HepG2 (cell line): ENCODE results near the gene CMC4. TPM values are rescaled to one million over a fixed set of nuclear protein-coding genes. Genes with fewer than 3 reads are reported as not detected.

Experiments used
- ATAC-seq: fragments of 200-7000 bp; cut with Tn5 transposase; 3 replicates; pipeline ENCODE4 v1.9.1; 2020; ENCODE audit warnings: mild to moderate bottlenecking, moderate library complexity
- BruUV-seq: library from RNA; stranded (reverse); fragments of 400-500 nt; replicated peaks from 2 replicates; lab custom pipeline; 2021; lab: Mats Ljungman, UMichigan
- CTCF ChIA-PET: fragments of 300-600 bp; formaldehyde crosslinking; extraction: SDS; loops from one replicate; lab custom pipeline; 2021; ENCODE audit warnings: low total read pairs, inconsistent platforms, low intra/inter-chr PET ratio; lab: Yijun Ruan, JAX
- POLR2A ChIA-PET: fragments of 350-600 bp; sonication (Branson Sonifier 250); formaldehyde crosslinking; loops from one replicate; lab custom pipeline; 2020; ENCODE audit warnings: antibody characterized with exemption, inconsistent platforms; lab: Yijun Ruan, JAX
- DNase-seq: peaks from one replicate; pipeline ENCODE4 v3.0.0-alpha.2; 2015; ENCODE audit warnings: low spot score
- FAIRE-seq: peaks from 3 replicates; lab custom pipeline; 2011; peaks lifted over from hg19 to GRCh38; lab: Jason Lieb, UNC
- H2AFZ ChIP-seq: one replicate; pipeline ENCODE4 v1.6.1; 2011; ENCODE audit warnings: low read length, inconsistent platforms
- H3K27ac ChIP-seq: fragments of 300-600 bp; 3 replicates; pipeline ENCODE4 v1.8.0; 2011; ENCODE audit warnings: mixed run types, mild to moderate bottlenecking, mixed read lengths, low read length, inconsistent platforms; ENCODE audit not compliant: insufficient read depth; ENCODE audit errors: extremely low read length
- H3K27me3 ChIP-seq, 2 experiments: fragments of 200-600 bp in 1 of 2; 2 replicates in 1 of 2; 3 replicates in 1 of 2; pipeline versions ENCODE4 v1.6.0 to v1.8.0; 2011; ENCODE audit warnings: low read length in 2 of 2, mild to moderate bottlenecking in 2 of 2, moderate library complexity in 2 of 2, inconsistent platforms in 1 of 2; ENCODE audit not compliant: insufficient read depth in 2 of 2, control insufficient read depth in 1 of 2
- H3K36me3 ChIP-seq, 2 experiments: fragments of 200-600 bp in 1 of 2; replicated peaks in 1 of 2; 2 replicates in 1 of 2; 3 replicates in 1 of 2; pipeline versions ENCODE4 v1.5.1 to v1.8.0; 2011; ENCODE audit warnings: low read length in 2 of 2, inconsistent platforms in 1 of 2; ENCODE audit not compliant: insufficient read depth in 2 of 2, control insufficient read depth in 1 of 2
- H3K4me1 ChIP-seq: 2 replicates; pipeline ENCODE4 v1.5.1; 2012; ENCODE audit warnings: low read length, inconsistent platforms; ENCODE audit not compliant: insufficient read depth
- H3K4me2 ChIP-seq: 2 replicates; pipeline ENCODE4 v1.6.0; 2011; ENCODE audit warnings: low read depth, low read length, inconsistent platforms
- H3K4me3 ChIP-seq, 3 experiments: fragments of 200-600 bp in 1 of 3; sonication (generic), shearing (Covaris generic) in 1 of 3; replicated peaks in 1 of 3; 2 replicates each; pipeline ENCODE4 v1.5.1; 2011 to 2016; ENCODE audit warnings: low read length in 3 of 3, inconsistent platforms in 2 of 3, low read depth in 2 of 3, mild to moderate bottlenecking in 2 of 3, control low read depth in 1 of 3, mixed read lengths in 1 of 3; ENCODE audit not compliant: insufficient read depth in 1 of 3
- H3K79me2 ChIP-seq: one replicate; pipeline ENCODE4 v1.6.1; 2011; ENCODE audit warnings: low read length, inconsistent platforms; ENCODE audit not compliant: insufficient read depth
- H3K9ac ChIP-seq: 2 replicates; pipeline ENCODE4 v1.6.0; 2011; ENCODE audit warnings: mild to moderate bottlenecking, low read depth, low read length, inconsistent platforms; ENCODE audit not compliant: insufficient read depth
- H3K9me3 ChIP-seq: 2 replicates; pipeline ENCODE4 v1.5.1; 2012; ENCODE audit warnings: mild to moderate bottlenecking, low read length
- H4K20me1 ChIP-seq: 2 replicates; pipeline ENCODE4 v1.6.0; 2011; ENCODE audit warnings: inconsistent platforms, mild to moderate bottlenecking, low read length, moderate library complexity; ENCODE audit not compliant: insufficient read depth
- CEBPG ChIP-seq: IDR thresholded peaks from 2 replicates; pipeline ENCODE4 v1.6.1; 2016
- HMGXB3 ChIP-seq: sonication (generic); formaldehyde crosslinking; IDR thresholded peaks from 2 replicates; pipeline ENCODE4 v1.4.0; 2020; ENCODE audit warnings: missing genetic modification reagents, borderline replicate concordance
- HOXA3 ChIP-seq: sonication (generic); formaldehyde crosslinking; IDR thresholded peaks from 2 replicates; pipeline ENCODE4 v1.5.0; 2020; ENCODE audit warnings: missing genetic modification reagents
- YEATS4 ChIP-seq: sonication (generic); formaldehyde crosslinking; IDR thresholded peaks from 2 replicates; pipeline ENCODE4 v1.4.0; 2020; ENCODE audit warnings: missing genetic modification reagents, borderline replicate concordance
- ZFP82 ChIP-seq: sonication (generic); formaldehyde crosslinking; IDR thresholded peaks from 2 replicates; pipeline ENCODE4 v1.5.1; 2020; ENCODE audit warnings: mild to moderate bottlenecking, missing genetic modification reagents, borderline replicate concordance
- ZNF678 ChIP-seq: sonication (generic); formaldehyde crosslinking; IDR thresholded peaks from 2 replicates; pipeline ENCODE4 v1.4.0; 2020; ENCODE audit warnings: mild to moderate bottlenecking, missing genetic modification reagents
- WGBS: methylation state at CpG from one replicate; pipeline ENCODE4 v1.1.6; 2017; ENCODE audit warnings: low lambda C conversion rate; 5-methylcytosine and 5-hydroxymethylcytosine counted together
- in situ Hi-C: cut with HindIII; loops from 2 replicates; pipeline ENCODE4 v1.10.0; 2017; ENCODE audit warnings: low pct_unique_long_range_greater_than_20kb; ENCODE audit not compliant: extremely low pct_ligation_motif_present
- intact Hi-C: fragments of 100-400 bp; cut with micrococcal nuclease; formaldehyde crosslinking; loops from one replicate; pipeline ENCODE4 v1.10.0; 2022; ENCODE audit not compliant: unreplicated experiment
- polyA plus RNA-seq, 8 experiments: library from polyadenylated mRNA; depleted of rRNA in 3 of 8; stranded (reverse) in 7 of 8; unstranded in 1 of 8; fragments of >200 nt; fragmentation: Illumina TruSeq in 4 of 8; extraction: Trizol in 4 of 8; gene quantifications; 2 replicates each; pipeline versions ENCODE4 v1.2.1 to v1.2.3, GENCODE V29; 2011 to 2016; ENCODE audit warnings: low read depth in 4 of 8, missing spikeins in 1 of 8, mixed read lengths in 1 of 8; ENCODE audit not compliant: insufficient read depth in 1 of 8
- total RNA-seq, 5 experiments: library from RNA; depleted of rRNA; stranded (reverse); fragments of >200 nt; fragmentation: Illumina TruSeq; extraction: Trizol; gene quantifications; 2 replicates each; pipeline ENCODE4 v1.2.3, GENCODE V29; 2016; ENCODE audit warnings: low read depth in 1 of 5

The CMC4 gene
- total and polyA plus RNA-seq, 2 of the 13 experiments (the other 11 are each of a cell fraction or from before 2014, with no cell fraction given) = 5.6 to 11.5 TPM

- Histone ChIP-seq H3K4me3 (peak overlapping the region; percentile 63 to 89 (median 78)), H3K27ac (peak overlapping the region; percentile 97), H2AFZ (no peak overlapping the region), H3K4me2 (peak overlapping the region; percentile 73), H3K79me2 (peaks cover 31% of the 10 kb centered on the region), H3K36me3 (no peaks in the 10 kb centered on the region), H3K27me3 (no peaks in the 10 kb centered on the region; a peak in 1 of 5 replicates), H3K9me3 (no peaks in the 10 kb centered on the region), H3K9ac (peak overlapping the region; percentile 89), H4K20me1 (no peaks in the 10 kb centered on the region), H3K4me1 (peaks cover 33% of the 10 kb centered on the region; the same call in 1 of the 2 replicates)
- POLR2A ChIA-PET = interaction anchor here (1.1 to 1.4 kb wide), 5 partner anchors 20 to 189 kb away, joined by 4 to 15 read pairs (median 7); partner anchors contain the start of gene VBP1
- TSS peak; percentile 74 for BruUV-seq
- CTCF ChIA-PET = no interaction called here
- DNase-seq = peak; percentile 11
- in situ Hi-C loops = no loop called here
- intact Hi-C loops = loop anchor here (5.0 kb wide), 1 partner anchor 45 kb away; the partner anchor contains the start of genes BRCC3, CMC4 and MTCP1
- TF ChIP-seq CEBPG (0 out of 2 replicates have a peak, but pooled peaks have one; percentile 5), HOXA3 (CRISPR knock-in tag) (no peak), YEATS4 (CRISPR knock-in tag) (no peak), ZFP82 (CRISPR knock-in tag) (0 out of 2 replicates have a peak, but pooled peaks have one; percentile 17), ZNF678 (CRISPR knock-in tag) (no peak)
- peak; percentile 30 for FAIRE-seq
- ATAC-seq = peak; percentile 8; the same call in 1 of the 3 replicates
- WGBS = under 1% methylated on average over 11 of the region's 14 CpGs
Measured at GRCh38 chrX:155027509-155028066, 43.3 kb downstream of the CMC4 start.

- H3K27ac ChIP-seq = peak within 1 kb of the TSS; percentile 97
- intact Hi-C loops (loop anchor here (1.0 to 5.0 kb wide), 2 partner anchors 39 to 45 kb away; partner anchors contain the start of genes BRCC3, CMC4 and MTCP1), in situ Hi-C loops (no loop called here)
- peak; percentile 87 for DNase-seq
- peaks cover 33% of the 10 kb centered on the region; the same call in 1 of the 2 replicates for H3K4me1 ChIP-seq
- ChIA-PET CTCF (no interaction called here), POLR2A (interaction anchor here (1.1 to 1.4 kb wide), 5 partner anchors 20 to 190 kb away, joined by 4 to 15 read pairs (median 7); partner anchors contain the start of gene VBP1)
- H3K4me3 ChIP-seq = peak within 1 kb of the TSS; percentile 63 to 89 (median 78)
- WGBS = no CpG with 5 or more reads among the region's 82 CpGs
- H4K20me1 ChIP-seq = no peaks in the 10 kb centered on the region
- H2AFZ ChIP-seq = no peak within 1 kb of the TSS
- H3K9ac ChIP-seq = peak within 1 kb of the TSS; percentile 89
- peak within 1 kb of the TSS; percentile 73 for H3K4me2 ChIP-seq
- H3K27me3 ChIP-seq = no peaks in the 10 kb centered on the region; a peak in 1 of 5 replicates
- BruUV-seq = no TSS peak
- no peaks in the 10 kb centered on the region for H3K9me3 ChIP-seq
- peak; percentile 89 for FAIRE-seq
- H3K79me2 ChIP-seq = peaks cover 31% of the 10 kb centered on the region
- H3K36me3 ChIP-seq = no peaks in the 10 kb centered on the region
- ATAC-seq = peak; percentile 93
- no peak for TF ChIP-seq HMGXB3
Measured at GRCh38 chrX:155026727-155027508, 44.0 kb downstream of the CMC4 start, which contains the start of gene FUNDC2. TSS of gene FUNDC2 (plus strand) at chrX:155026844. CDS start at chrX:155026939, 95 bp downstream.
